T-helper 17 cell (primary cell): ENCODE data around the gene ALDH4A1. TPM values are rescaled to one million over a fixed set of nuclear protein-coding genes. Genes with fewer than 3 reads are reported as not detected.

ENCODE experiments used
- ATAC-seq: fragments of 150-1000 bp; cut with Tn5 transposase; 2 replicates; pipeline ENCODE4 v1.10.0; 2021; ENCODE audit warnings: mild to moderate bottlenecking, moderate library complexity
- DNase-seq, 3 donors: peaks; one replicate each; pipeline versions ENCODE4 v3.0.0 to v3.0.0-alpha.2; 2020 to 2021
- H3K9me3 ChIP-seq: one replicate; pipeline ENCODE4 v1.7.0; 2013; ENCODE audit warnings: low read length, mild to moderate bottlenecking; ENCODE audit not compliant: control insufficient read depth, poor library complexity, severe bottlenecking
- H3K27ac Mint-ChIP-seq: one replicate; pipeline ENCODE4 v1.8.0; 2022; ENCODE audit warnings: mild to moderate bottlenecking, moderate library complexity, mixed read lengths
- H3K27me3 Mint-ChIP-seq: one replicate; pipeline ENCODE4 v1.8.0; 2022; ENCODE audit warnings: mixed read lengths
- H3K36me3 Mint-ChIP-seq: one replicate; pipeline ENCODE4 v1.8.0; 2022; ENCODE audit warnings: low read depth, mixed read lengths
- H3K4me1 Mint-ChIP-seq: one replicate; pipeline ENCODE4 v1.8.0; 2022; ENCODE audit warnings: mild to moderate bottlenecking, mixed read lengths
- H3K4me3 Mint-ChIP-seq: one replicate; pipeline ENCODE4 v1.8.0; 2022; ENCODE audit warnings: mild to moderate bottlenecking, moderate library complexity, mixed read lengths
- total RNA-seq, 4 donors: library from RNA in 2 of 4; stranded (reverse) in 2 of 4; gene quantifications; one replicate each; pipeline ENCODE4 v1.2.3 and lab custom pipeline; 2022 to 2026

Gene ALDH4A1
- total RNA-seq, 2 donors from 2014 or later: 1.1 to 1.2 TPM

- Mint-ChIP-seq H3K4me3 (no peak overlapping the region), H3K36me3 (no peaks in the 10 kb centered on the region), H3K27ac (no peak overlapping the region), H3K27me3 (peaks cover 23% of the 10 kb centered on the region), H3K4me1 (no peaks in the 10 kb centered on the region)
- DNase-seq (no peak), ATAC-seq (no peak)
- no peaks in the 10 kb centered on the region for H3K9me3 ChIP-seq
These were observed 32.3 kb downstream of the ALDH4A1 start for GRCh38 chr1:18869847-18870594.

- no peak for DNase-seq
- H3K4me3 Mint-ChIP-seq: no peak overlapping the region
- H3K36me3 Mint-ChIP-seq: no peaks in the 10 kb centered on the region
- ATAC-seq: no peak
- no peaks in the 10 kb centered on the region for H3K4me1 Mint-ChIP-seq
- H3K27me3 Mint-ChIP-seq: peaks cover 23% of the 10 kb centered on the region
- H3K27ac Mint-ChIP-seq: no peak overlapping the region
- no peaks in the 10 kb centered on the region for H3K9me3 ChIP-seq
These were observed 33.4 kb downstream of the ALDH4A1 start for GRCh38 chr1:18868801-18869424.

DNA sequence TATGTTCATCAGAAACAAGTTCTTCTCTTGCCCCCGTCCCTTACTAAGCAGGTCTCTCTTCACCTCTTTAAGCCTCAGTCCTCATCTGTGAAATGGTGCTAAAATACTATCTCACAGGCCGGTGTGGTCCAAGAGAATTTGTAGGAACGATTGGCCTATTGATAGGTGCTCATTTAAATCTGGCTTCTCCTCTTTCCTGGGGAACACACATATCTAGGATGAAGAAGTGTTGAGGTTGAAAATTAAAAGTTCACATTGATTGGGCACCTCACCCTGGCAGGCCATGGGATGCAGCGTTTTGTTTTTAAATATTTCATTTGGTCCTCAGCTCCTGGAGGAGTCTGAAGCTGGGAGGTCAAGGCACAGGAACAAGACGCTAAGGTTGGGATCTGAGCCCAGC lies 34.0 kb downstream of the ALDH4A1 start:
- no peak overlapping the region for H3K27ac Mint-ChIP-seq
- H3K27me3 Mint-ChIP-seq: peaks cover 23% of the 10 kb centered on the region
- no peaks in the 10 kb centered on the region for H3K9me3 ChIP-seq
- no peak for ATAC-seq
- no peaks in the 10 kb centered on the region for H3K4me1 Mint-ChIP-seq
- DNase-seq: no peak
- H3K36me3 Mint-ChIP-seq: no peaks in the 10 kb centered on the region
- H3K4me3 Mint-ChIP-seq: no peak overlapping the region

DNA sequence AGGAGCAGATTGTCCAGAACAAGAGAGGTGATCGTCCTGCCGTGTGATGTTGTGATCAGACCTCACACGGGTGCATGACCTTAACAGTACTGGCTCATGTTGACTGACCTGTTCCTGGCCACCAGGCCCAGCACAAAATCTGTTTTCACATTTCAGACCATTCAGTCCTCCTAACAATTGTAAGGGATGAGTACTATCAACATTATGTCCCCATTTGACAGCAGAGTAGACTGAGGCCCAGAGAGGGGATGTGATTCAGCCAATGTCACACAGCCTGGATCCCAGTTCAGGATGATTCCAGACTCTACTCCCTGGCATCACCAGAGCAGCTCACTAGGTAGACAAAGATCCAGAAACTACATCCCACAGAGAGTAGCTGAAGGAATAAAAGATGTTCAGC lies 35.5 kb downstream of the ALDH4A1 start:
- Mint-ChIP-seq H3K27me3 (peaks cover 23% of the 10 kb centered on the region), H3K36me3 (no peaks in the 10 kb centered on the region), H3K4me1 (no peaks in the 10 kb centered on the region), H3K27ac (peak overlapping the region; percentile 16), H3K4me3 (no peak overlapping the region)
- DNase-seq (no peak), ATAC-seq (no peak)
- no peaks in the 10 kb centered on the region for H3K9me3 ChIP-seq

- no peaks in the 10 kb centered on the region for H3K9me3 ChIP-seq
- H3K27me3 Mint-ChIP-seq: peaks cover 23% of the 10 kb centered on the region
- DNase-seq (no peak), ATAC-seq (no peak)
- H3K4me3 Mint-ChIP-seq: no peak overlapping the region
- no peaks in the 10 kb centered on the region for H3K4me1 Mint-ChIP-seq
- H3K27ac Mint-ChIP-seq: peak overlapping the region; percentile 16
- H3K36me3 Mint-ChIP-seq: no peaks in the 10 kb centered on the region
These were observed 36.0 kb downstream of the ALDH4A1 start for GRCh38 chr1:18866314-18866713.

DNA sequence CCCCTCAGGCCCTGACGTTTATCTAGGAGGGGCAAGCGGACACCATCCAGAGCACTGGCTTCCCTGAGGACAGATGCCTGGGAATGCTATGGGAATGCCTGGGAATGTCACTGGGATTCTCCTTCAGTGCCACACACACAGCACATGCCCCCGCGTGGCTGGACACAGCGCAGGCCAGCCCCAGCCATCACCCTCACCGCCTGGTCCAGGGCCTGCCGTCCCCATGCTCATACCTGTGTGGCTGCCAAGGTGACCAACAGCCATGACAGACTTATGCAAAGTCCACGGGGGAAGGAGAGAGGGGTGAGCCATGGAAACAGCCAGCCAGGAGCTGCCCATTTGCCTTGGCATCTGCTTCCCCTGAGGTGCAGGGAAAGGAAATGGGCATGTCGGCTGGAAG lies 37.2 kb downstream of the ALDH4A1 start:
- H3K27me3 Mint-ChIP-seq: peaks cover 23% of the 10 kb centered on the region
- ATAC-seq (no peak), DNase-seq (no peak)
- no peaks in the 10 kb centered on the region for H3K4me1 Mint-ChIP-seq
- no peak overlapping the region for H3K27ac Mint-ChIP-seq
- H3K4me3 Mint-ChIP-seq: no peak overlapping the region
- no peaks in the 10 kb centered on the region for H3K36me3 Mint-ChIP-seq
- H3K9me3 ChIP-seq: no peaks in the 10 kb centered on the region

DNA sequence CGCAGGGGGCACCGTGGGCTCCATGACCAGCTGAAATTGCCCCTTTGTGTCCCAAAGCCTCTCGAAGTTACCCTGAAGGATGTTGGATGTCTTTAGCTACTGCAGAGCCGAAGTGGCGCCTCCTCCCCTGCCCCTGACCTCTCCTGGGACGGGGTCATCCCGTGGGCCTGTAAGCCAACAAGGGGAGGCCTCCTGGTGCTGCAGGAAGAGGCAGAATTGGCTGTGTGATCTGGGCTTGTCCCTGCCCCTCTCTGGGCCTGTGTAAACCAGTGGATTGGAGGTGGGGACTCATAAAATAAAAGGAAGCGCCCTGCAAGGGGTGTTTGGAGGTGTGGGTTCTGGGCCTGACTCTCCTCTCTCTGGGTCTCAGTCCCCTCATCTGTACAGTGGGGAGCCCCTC lies 40.8 kb downstream of the ALDH4A1 start:
- ATAC-seq (no peak), DNase-seq (no peak)
- Mint-ChIP-seq H3K36me3 (no peaks in the 10 kb centered on the region), H3K27ac (no peak overlapping the region), H3K4me3 (no peak overlapping the region), H3K4me1 (no peaks in the 10 kb centered on the region), H3K27me3 (peaks cover 7% of the 10 kb centered on the region)
- no peaks in the 10 kb centered on the region for H3K9me3 ChIP-seq

GRCh38 chr1:18861082-18861481 lies 41.3 kb downstream of the ALDH4A1 start:
- ATAC-seq (no peak), DNase-seq (no peak)
- Mint-ChIP-seq H3K4me1 (no peaks in the 10 kb centered on the region), H3K36me3 (no peaks in the 10 kb centered on the region), H3K4me3 (no peak overlapping the region), H3K27ac (no peak overlapping the region), H3K27me3 (peaks cover 7% of the 10 kb centered on the region)
- H3K9me3 ChIP-seq: no peaks in the 10 kb centered on the region

- H3K4me1 Mint-ChIP-seq: no peaks in the 10 kb centered on the region
- no peaks in the 10 kb centered on the region for H3K9me3 ChIP-seq
- no peaks in the 10 kb centered on the region for H3K27me3 Mint-ChIP-seq
- no peak within 1 kb of the TSS for H3K27ac Mint-ChIP-seq
- no peak for DNase-seq
- ATAC-seq: no peak
- H3K4me3 Mint-ChIP-seq: no peak within 1 kb of the TSS
- H3K36me3 Mint-ChIP-seq: no peaks in the 10 kb centered on the region
These were observed 42.8 kb downstream of the ALDH4A1 start, which contains the start of gene TAS1R2 for GRCh38 chr1:18859560-18859959. TAS1R2 (minus strand) TSS chr1:18859660; CDS start chr1:18859660, 0 bp downstream.

- no peak overlapping the region for H3K27ac Mint-ChIP-seq
- H3K4me1 Mint-ChIP-seq: no peaks in the 10 kb centered on the region
- H3K27me3 Mint-ChIP-seq: no peaks in the 10 kb centered on the region
- H3K9me3 ChIP-seq: no peaks in the 10 kb centered on the region
- no peak for DNase-seq
- no peaks in the 10 kb centered on the region for H3K36me3 Mint-ChIP-seq
- ATAC-seq: no peak
- H3K4me3 Mint-ChIP-seq: no peak overlapping the region
These were observed 44.2 kb downstream of the ALDH4A1 start for GRCh38 chr1:18858070-18858688.

GRCh38 chr1:18856435-18856834 lies 45.9 kb downstream of the ALDH4A1 start:
- no peaks in the 10 kb centered on the region for H3K4me1 Mint-ChIP-seq
- H3K27me3 Mint-ChIP-seq: no peaks in the 10 kb centered on the region
- H3K36me3 Mint-ChIP-seq: no peaks in the 10 kb centered on the region
- DNase-seq (no peak), ATAC-seq (no peak)
- H3K27ac Mint-ChIP-seq: no peak overlapping the region
- no peaks in the 10 kb centered on the region for H3K9me3 ChIP-seq
- H3K4me3 Mint-ChIP-seq: no peak overlapping the region

DNA sequence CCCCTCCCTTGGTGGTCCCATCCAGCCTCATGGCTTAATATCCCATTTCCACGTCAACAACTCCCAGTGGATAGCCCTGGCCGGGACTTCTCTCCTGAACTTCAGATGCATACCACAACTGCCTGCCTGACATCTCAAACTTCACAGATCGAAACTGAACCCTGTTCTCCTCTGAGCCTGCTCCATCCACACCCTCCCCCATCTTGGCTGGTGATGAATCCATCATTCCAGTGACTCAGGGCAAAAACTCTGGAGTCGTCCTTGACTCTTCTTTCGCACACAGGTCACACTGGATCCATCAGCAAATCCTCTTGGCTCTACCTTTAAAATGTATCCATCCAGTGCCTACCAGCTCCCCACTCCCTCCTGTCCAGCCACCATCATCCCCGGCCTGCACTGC lies 46.8 kb downstream of the ALDH4A1 start:
- ATAC-seq (no peak), DNase-seq (no peak)
- Mint-ChIP-seq H3K27me3 (no peaks in the 10 kb centered on the region), H3K36me3 (no peaks in the 10 kb centered on the region), H3K4me1 (no peaks in the 10 kb centered on the region), H3K27ac (no peak overlapping the region), H3K4me3 (no peak overlapping the region)
- no peaks in the 10 kb centered on the region for H3K9me3 ChIP-seq

- ATAC-seq (no peak), DNase-seq (no peak)
- H3K36me3 Mint-ChIP-seq: no peaks in the 10 kb centered on the region
- no peaks in the 10 kb centered on the region for H3K9me3 ChIP-seq
- H3K27me3 Mint-ChIP-seq: no peaks in the 10 kb centered on the region
- H3K27ac Mint-ChIP-seq: no peak overlapping the region
- H3K4me1 Mint-ChIP-seq: no peaks in the 10 kb centered on the region
- H3K4me3 Mint-ChIP-seq: no peak overlapping the region
These were observed 47.9 kb downstream of the ALDH4A1 start for GRCh38 chr1:18854331-18855025.
